ENCODE measurements around the gene POU6F2.

POU6F2 gene

DNA sequence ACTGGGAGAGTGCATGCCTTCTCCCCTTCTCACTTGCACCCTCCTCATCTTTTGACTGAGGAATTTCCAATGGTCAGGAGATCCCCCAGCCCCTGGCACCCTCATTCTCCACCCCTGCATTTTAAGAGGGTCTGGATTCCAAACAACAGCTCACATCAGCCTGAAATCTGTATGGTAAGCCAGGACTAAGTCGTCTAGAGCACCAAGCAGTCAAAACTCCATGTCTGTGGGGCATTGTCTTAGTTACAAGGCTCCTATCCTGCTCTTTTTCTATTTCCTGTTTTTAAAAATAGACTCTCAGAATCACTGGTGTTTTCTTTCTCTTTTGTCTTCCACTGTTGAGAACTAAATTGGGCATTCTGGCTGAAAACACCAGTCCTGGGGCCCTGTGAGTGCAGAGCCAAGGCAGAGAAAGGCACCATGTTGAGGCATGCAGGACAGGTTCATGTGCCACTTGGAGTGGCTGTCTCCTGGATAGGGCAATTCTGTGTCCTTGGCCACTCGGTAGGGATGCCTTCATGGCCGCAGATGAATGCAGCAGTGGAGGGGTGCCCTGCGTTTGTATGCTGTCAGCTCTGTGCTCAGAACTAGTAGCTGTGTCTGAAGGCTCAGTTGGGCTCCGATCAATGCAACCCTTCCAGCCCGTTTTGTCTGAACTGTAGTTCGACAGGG, 371.9 kb downstream of the POU6F2 start:
- Histone ChIP-seq H3K27me3 (ENCODE audit: control insufficient read depth, insufficient read depth, low read length, poor library complexity, severe bottlenecking) (no peaks in the 10 kb centered on the region), H3K9me3 (ENCODE audit: control insufficient read depth, low read length) (no peaks in the 10 kb centered on the region), H3K4me1 (ENCODE audit: control insufficient read depth, insufficient read depth, low read length) (peaks cover 12% of the 10 kb centered on the region), H3K27ac (ENCODE audit: insufficient read depth, low read depth, low read length, poor library complexity, severe bottlenecking) (no peak overlapping the region), H3K36me3 (ENCODE audit: control insufficient read depth, insufficient read depth, low read length) (no peaks in the 10 kb centered on the region), H3K4me3 (ENCODE audit: insufficient read depth, low read depth, low read length) (no peak overlapping the region)
- WGBS, 2 experiments = 82 to 86% methylated on average over 6 to 7 of the region's 7 CpGs

DNA sequence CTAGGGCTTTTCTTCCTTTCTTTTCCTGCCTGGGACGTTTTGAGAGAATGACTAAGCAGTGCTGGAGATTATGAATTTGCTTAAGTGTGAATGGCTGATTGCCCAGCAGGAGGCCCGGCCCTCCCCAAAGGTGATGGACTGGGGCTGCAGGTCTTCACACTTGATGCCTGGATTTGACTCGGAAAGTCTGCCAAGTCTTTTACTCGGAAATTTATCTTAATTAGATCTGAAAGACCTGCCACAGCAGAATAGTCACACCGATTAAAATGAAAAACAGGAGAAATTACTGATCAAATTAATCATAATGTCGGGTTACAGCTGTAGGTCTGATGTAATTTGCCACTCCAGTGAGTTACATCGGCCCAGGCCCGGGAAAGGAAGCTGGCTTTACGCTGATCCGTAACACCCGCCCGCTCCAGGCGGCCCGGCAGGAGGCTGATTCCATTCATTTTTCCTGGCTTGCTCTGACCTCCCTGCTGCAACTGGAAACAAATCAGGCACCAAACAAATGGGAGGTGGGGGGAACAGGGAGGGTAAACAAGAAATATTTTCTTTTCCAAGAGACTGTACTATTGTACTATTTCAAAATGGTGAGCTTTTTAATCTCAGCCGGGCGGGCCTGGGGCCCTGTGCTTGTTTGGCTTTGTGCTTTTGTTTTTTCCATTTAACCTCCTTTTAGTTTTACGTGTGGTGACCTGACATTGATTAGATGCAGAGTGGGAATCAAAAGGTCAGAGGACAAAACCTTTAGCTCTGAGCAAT, 376.1 kb downstream of the POU6F2 start:
- Histone ChIP-seq H3K4me3 (ENCODE audit: insufficient read depth, low read depth, low read length) (no peak overlapping the region), H3K27me3 (ENCODE audit: control insufficient read depth, insufficient read depth, low read length, poor library complexity, severe bottlenecking) (no peaks in the 10 kb centered on the region), H3K27ac (ENCODE audit: insufficient read depth, low read depth, low read length, poor library complexity, severe bottlenecking) (peak overlapping the region; percentile 64), H3K9me3 (ENCODE audit: control insufficient read depth, low read length) (no peaks in the 10 kb centered on the region), H3K4me1 (ENCODE audit: control insufficient read depth, insufficient read depth, low read length) (peaks cover 17% of the 10 kb centered on the region), H3K36me3 (ENCODE audit: control insufficient read depth, insufficient read depth, low read length) (no peaks in the 10 kb centered on the region)
- WGBS, 2 experiments = 2 to 5% methylated on average over 15 to 17 of the region's 17 CpGs

- Histone ChIP-seq H3K27ac (ENCODE audit: insufficient read depth, low read depth, low read length, poor library complexity, severe bottlenecking) (no peak overlapping the region), H3K4me1 (ENCODE audit: control insufficient read depth, insufficient read depth, low read length) (peaks cover 17% of the 10 kb centered on the region), H3K36me3 (ENCODE audit: control insufficient read depth, insufficient read depth, low read length) (no peaks in the 10 kb centered on the region), H3K4me3 (ENCODE audit: insufficient read depth, low read depth, low read length) (no peak overlapping the region), H3K27me3 (ENCODE audit: control insufficient read depth, insufficient read depth, low read length, poor library complexity, severe bottlenecking) (no peaks in the 10 kb centered on the region), H3K9me3 (ENCODE audit: control insufficient read depth, low read length) (no peaks in the 10 kb centered on the region)
- 91 to 92% methylated on average over 4 of the region's 4 CpGs for WGBS, 2 experiments
Measured at GRCh38 chr7:39355664-39356063, 378.0 kb downstream of the POU6F2 start.

DNA sequence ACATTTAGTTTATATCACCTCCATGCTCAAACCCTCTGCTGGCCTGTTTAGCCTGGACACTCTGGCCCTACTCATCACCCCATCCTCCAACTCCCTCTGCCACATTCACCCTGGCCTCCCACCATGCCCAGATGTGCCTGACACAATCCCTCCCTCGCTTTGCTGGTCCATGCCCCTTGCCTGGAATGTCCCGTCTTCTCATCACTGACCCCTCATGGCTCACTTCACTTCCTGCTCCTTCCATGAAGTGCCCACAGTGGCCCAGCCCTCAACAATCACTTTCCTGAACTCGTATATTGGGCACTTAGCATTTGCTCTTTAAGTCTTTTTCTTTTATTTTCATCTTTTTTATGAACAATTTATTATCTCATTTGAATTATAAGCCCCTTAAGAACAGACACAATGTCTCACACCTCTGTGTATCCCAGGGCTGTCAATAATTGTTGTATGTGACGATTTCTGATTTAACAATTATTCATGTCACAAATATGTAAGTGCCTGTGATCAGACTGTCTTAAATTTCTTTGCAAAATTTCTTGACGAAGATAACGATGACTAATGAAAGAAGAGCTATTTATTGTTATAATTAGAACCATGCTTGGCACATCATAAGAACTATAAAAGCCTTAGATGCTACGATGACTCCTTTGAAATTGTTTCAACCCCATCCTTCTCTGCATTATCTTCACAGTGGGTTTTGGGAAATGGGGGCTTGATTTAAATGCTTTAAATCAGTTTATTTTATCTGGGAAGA, 378.6 kb downstream of the POU6F2 start:
- Histone ChIP-seq H3K4me1 (ENCODE audit: control insufficient read depth, insufficient read depth, low read length) (peaks cover 17% of the 10 kb centered on the region), H3K27ac (ENCODE audit: insufficient read depth, low read depth, low read length, poor library complexity, severe bottlenecking) (no peak overlapping the region), H3K27me3 (ENCODE audit: control insufficient read depth, insufficient read depth, low read length, poor library complexity, severe bottlenecking) (no peaks in the 10 kb centered on the region), H3K4me3 (ENCODE audit: insufficient read depth, low read depth, low read length) (no peak overlapping the region), H3K9me3 (ENCODE audit: control insufficient read depth, low read length) (no peaks in the 10 kb centered on the region), H3K36me3 (ENCODE audit: control insufficient read depth, insufficient read depth, low read length) (no peaks in the 10 kb centered on the region)
- 96 to 97% methylated on average over 5 to 7 of the region's 7 CpGs for WGBS, 2 experiments

- Histone ChIP-seq H3K27me3 (ENCODE audit: control insufficient read depth, insufficient read depth, low read length, poor library complexity, severe bottlenecking) (no peaks in the 10 kb centered on the region), H3K4me3 (ENCODE audit: insufficient read depth, low read depth, low read length) (no peak overlapping the region), H3K9me3 (ENCODE audit: control insufficient read depth, low read length) (no peaks in the 10 kb centered on the region), H3K4me1 (ENCODE audit: control insufficient read depth, insufficient read depth, low read length) (peaks cover 17% of the 10 kb centered on the region), H3K36me3 (ENCODE audit: control insufficient read depth, insufficient read depth, low read length) (no peaks in the 10 kb centered on the region), H3K27ac (ENCODE audit: insufficient read depth, low read depth, low read length, poor library complexity, severe bottlenecking) (no peak overlapping the region)
- WGBS, 2 experiments = 47 to 51% methylated on average over 3 of the region's 3 CpGs
Measured at GRCh38 chr7:39357648-39358047, 379.9 kb downstream of the POU6F2 start.

- WGBS, 2 experiments = 97 to 100% methylated on average over 4 of the region's 4 CpGs
- H3K9me3 ChIP-seq (ENCODE audit: control insufficient read depth, low read length) = no peaks in the 10 kb centered on the region
- H3K36me3 ChIP-seq (ENCODE audit: control insufficient read depth, insufficient read depth, low read length) = no peaks in the 10 kb centered on the region
- H3K4me3 ChIP-seq (ENCODE audit: insufficient read depth, low read depth, low read length) = no peak overlapping the region
- no peak overlapping the region for H3K27ac ChIP-seq (ENCODE audit: insufficient read depth, low read depth, low read length, poor library complexity, severe bottlenecking)
- peaks cover under 1% of the 10 kb centered on the region for H3K4me1 ChIP-seq (ENCODE audit: control insufficient read depth, insufficient read depth, low read length)
- H3K27me3 ChIP-seq (ENCODE audit: control insufficient read depth, insufficient read depth, low read length, poor library complexity, severe bottlenecking) = no peaks in the 10 kb centered on the region
Measured at GRCh38 chr7:39360038-39360437, 382.3 kb downstream of the POU6F2 start.

GRCh38 chr7:39360766-39361165, 383.1 kb downstream of the POU6F2 start:
- Histone ChIP-seq H3K27me3 (ENCODE audit: control insufficient read depth, insufficient read depth, low read length, poor library complexity, severe bottlenecking) (no peaks in the 10 kb centered on the region), H3K4me1 (ENCODE audit: control insufficient read depth, insufficient read depth, low read length) (no peaks in the 10 kb centered on the region), H3K9me3 (ENCODE audit: control insufficient read depth, low read length) (no peaks in the 10 kb centered on the region), H3K27ac (ENCODE audit: insufficient read depth, low read depth, low read length, poor library complexity, severe bottlenecking) (no peak overlapping the region), H3K36me3 (ENCODE audit: control insufficient read depth, insufficient read depth, low read length) (no peaks in the 10 kb centered on the region), H3K4me3 (ENCODE audit: insufficient read depth, low read depth, low read length) (no peak overlapping the region)
- 88 to 89% methylated on average over 1 of the region's 1 CpG for WGBS, 2 experiments

- H3K9me3 ChIP-seq (ENCODE audit: control insufficient read depth, low read length) = no peaks in the 10 kb centered on the region
- H3K27ac ChIP-seq (ENCODE audit: insufficient read depth, low read depth, low read length, poor library complexity, severe bottlenecking) = no peak overlapping the region
- 84 to 100% methylated on average over 1 of the region's 1 CpG for WGBS, 2 experiments
- H3K27me3 ChIP-seq (ENCODE audit: control insufficient read depth, insufficient read depth, low read length, poor library complexity, severe bottlenecking) = no peaks in the 10 kb centered on the region
- no peaks in the 10 kb centered on the region for H3K4me1 ChIP-seq (ENCODE audit: control insufficient read depth, insufficient read depth, low read length)
- H3K36me3 ChIP-seq (ENCODE audit: control insufficient read depth, insufficient read depth, low read length) = no peaks in the 10 kb centered on the region
- H3K4me3 ChIP-seq (ENCODE audit: insufficient read depth, low read depth, low read length) = no peak overlapping the region
Measured at GRCh38 chr7:39365751-39366295, 388.1 kb downstream of the POU6F2 start.

- Histone ChIP-seq H3K4me3 (ENCODE audit: insufficient read depth, low read depth, low read length) (no peak overlapping the region), H3K9me3 (ENCODE audit: control insufficient read depth, low read length) (no peaks in the 10 kb centered on the region), H3K36me3 (ENCODE audit: control insufficient read depth, insufficient read depth, low read length) (no peaks in the 10 kb centered on the region), H3K27me3 (ENCODE audit: control insufficient read depth, insufficient read depth, low read length, poor library complexity, severe bottlenecking) (no peaks in the 10 kb centered on the region), H3K4me1 (ENCODE audit: control insufficient read depth, insufficient read depth, low read length) (no peaks in the 10 kb centered on the region), H3K27ac (ENCODE audit: insufficient read depth, low read depth, low read length, poor library complexity, severe bottlenecking) (no peak overlapping the region)
- WGBS, 2 experiments = 81 to 91% methylated on average over 2 to 3 of the region's 3 CpGs
Measured at GRCh38 chr7:39367451-39367850, 389.7 kb downstream of the POU6F2 start.

- H3K4me3 ChIP-seq (ENCODE audit: insufficient read depth, low read depth, low read length) = no peak overlapping the region
- no peaks in the 10 kb centered on the region for H3K36me3 ChIP-seq (ENCODE audit: control insufficient read depth, insufficient read depth, low read length)
- H3K4me1 ChIP-seq (ENCODE audit: control insufficient read depth, insufficient read depth, low read length) = no peaks in the 10 kb centered on the region
- H3K27me3 ChIP-seq (ENCODE audit: control insufficient read depth, insufficient read depth, low read length, poor library complexity, severe bottlenecking) = no peaks in the 10 kb centered on the region
- 99 to 100% methylated on average over 1 to 2 of the region's 2 CpGs for WGBS, 2 experiments
- H3K27ac ChIP-seq (ENCODE audit: insufficient read depth, low read depth, low read length, poor library complexity, severe bottlenecking) = no peak overlapping the region
- no peaks in the 10 kb centered on the region for H3K9me3 ChIP-seq (ENCODE audit: control insufficient read depth, low read length)
Measured at GRCh38 chr7:39367943-39368342, 390.2 kb downstream of the POU6F2 start.
